ENCODE measurements around the gene HTR6.

HTR6 gene

DNA sequence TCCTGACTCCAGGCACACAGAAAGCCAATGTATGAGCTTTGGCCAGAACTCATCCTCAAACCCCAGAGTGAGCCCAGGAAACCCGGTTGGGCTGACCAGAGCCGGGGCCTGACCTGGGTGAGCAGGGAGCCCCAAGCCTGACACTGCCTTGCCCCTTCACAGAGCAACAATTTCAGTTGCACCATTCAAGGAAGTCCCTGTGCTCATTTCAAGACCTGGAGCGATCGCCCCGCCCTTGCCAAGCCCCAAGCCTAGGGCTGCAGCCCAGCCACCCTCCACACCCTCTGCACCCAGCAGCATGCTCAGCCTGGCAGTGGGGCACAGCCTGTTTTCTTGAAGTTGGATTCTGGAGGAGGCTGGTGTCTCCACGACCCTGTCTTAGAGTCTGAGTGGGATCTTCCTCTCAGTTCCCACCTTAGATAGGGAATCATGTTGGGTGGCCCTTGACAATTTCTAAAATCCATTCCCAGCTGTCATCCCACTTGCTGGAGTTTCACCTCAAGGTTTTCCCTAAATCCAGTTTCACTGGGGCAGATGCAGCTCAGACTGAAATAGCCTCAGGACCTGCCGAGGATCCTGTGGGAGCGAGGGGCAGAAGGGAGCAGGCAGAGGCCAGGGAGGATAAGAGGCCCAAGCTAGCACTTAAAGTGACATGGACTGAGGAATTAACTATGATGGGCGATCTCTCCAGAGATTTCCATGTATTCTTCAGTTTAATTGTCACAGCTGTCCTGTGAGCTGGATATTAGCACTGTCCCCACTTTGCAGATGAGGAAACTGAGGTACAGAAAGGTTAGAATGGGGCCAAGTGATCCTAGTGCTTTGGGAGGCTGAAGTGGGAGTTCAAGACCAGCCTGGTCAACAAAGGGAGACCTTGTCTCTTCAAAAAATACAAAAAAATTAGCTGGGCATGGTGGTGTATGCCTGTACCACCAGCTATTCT lies 18.0 kb upstream of the HTR6 start:
- no peak overlapping the region for H3K27ac ChIP-seq (ENCODE audit: low read depth, low read length)
- H3K9me3 ChIP-seq (ENCODE audit: control insufficient read depth, insufficient read depth, low read depth, low read length) = no peaks in the 10 kb centered on the region
- H3K27me3 ChIP-seq (ENCODE audit: control insufficient read depth, insufficient read depth, low read length) = peaks cover 42% of the 10 kb centered on the region
- peaks cover 22% of the 10 kb centered on the region; the same call in 1 of the 2 replicates for H3K4me1 ChIP-seq (ENCODE audit: control insufficient read depth, insufficient read depth, low read length)
- no peaks in the 10 kb centered on the region for H3K36me3 ChIP-seq (ENCODE audit: control insufficient read depth, insufficient read depth, low read length)
- H3K4me3 ChIP-seq (ENCODE audit: low read depth, low read length) = no peak overlapping the region
- no peak overlapping the region for H3K9ac ChIP-seq (ENCODE audit: low read length)

- no peak overlapping the region for H3K4me3 ChIP-seq (ENCODE audit: low read depth, low read length)
- H3K27me3 ChIP-seq (ENCODE audit: control insufficient read depth, insufficient read depth, low read length) = peaks cover 35% of the 10 kb centered on the region
Observed at GRCh38 chr1:19647643-19648042, 17.0 kb upstream of the HTR6 start.

GRCh38 chr1:19648239-19648638 lies 16.4 kb upstream of the HTR6 start:
- Histone ChIP-seq H3K4me3 (ENCODE audit: low read depth, low read length) (no peak overlapping the region), H3K4me1 (ENCODE audit: control insufficient read depth, insufficient read depth, low read length) (peaks cover 21% of the 10 kb centered on the region; the same call in 1 of the 2 replicates), H3K36me3 (ENCODE audit: control insufficient read depth, insufficient read depth, low read length) (no peaks in the 10 kb centered on the region), H3K27ac (ENCODE audit: low read depth, low read length) (no peak overlapping the region), H3K9ac (ENCODE audit: low read length) (no peak overlapping the region), H3K27me3 (ENCODE audit: control insufficient read depth, insufficient read depth, low read length) (peaks cover 29% of the 10 kb centered on the region), H3K9me3 (ENCODE audit: control insufficient read depth, insufficient read depth, low read depth, low read length) (no peaks in the 10 kb centered on the region)

More at GRCh38 chr1:19647643-19648042, 17.0 kb upstream of the HTR6 start:
- Histone ChIP-seq H3K36me3 (ENCODE audit: control insufficient read depth, insufficient read depth, low read length) (no peaks in the 10 kb centered on the region), H3K9me3 (ENCODE audit: control insufficient read depth, insufficient read depth, low read depth, low read length) (no peaks in the 10 kb centered on the region), H3K9ac (ENCODE audit: low read length) (no peak overlapping the region), H3K4me1 (ENCODE audit: control insufficient read depth, insufficient read depth, low read length) (peaks cover 22% of the 10 kb centered on the region; the same call in 1 of the 2 replicates), H3K27ac (ENCODE audit: low read depth, low read length) (no peak overlapping the region)

DNA sequence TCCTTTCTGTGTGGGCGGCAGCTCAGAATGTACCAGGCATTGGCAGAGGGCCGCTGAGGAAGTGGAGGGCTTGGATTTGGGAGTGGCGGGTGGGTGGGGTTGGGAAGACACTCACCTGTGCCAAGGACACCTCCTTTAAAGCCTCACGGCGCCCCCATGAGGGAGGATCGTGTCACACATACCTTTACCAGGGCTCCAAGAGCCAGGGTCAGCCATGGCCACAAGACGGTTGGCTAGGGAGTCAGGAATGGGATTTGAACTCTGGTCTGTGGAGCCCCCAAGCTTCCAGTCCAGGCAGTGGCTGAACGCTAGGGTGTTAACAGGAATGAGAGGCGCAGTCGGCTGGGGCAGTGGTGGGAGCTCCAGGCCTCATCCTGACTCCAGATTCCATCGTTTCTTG lies 16.0 kb upstream of the HTR6 start:
- H3K4me1 ChIP-seq (ENCODE audit: control insufficient read depth, insufficient read depth, low read length) = peaks cover 21% of the 10 kb centered on the region; the same call in 1 of the 2 replicates
- no peak overlapping the region for H3K9ac ChIP-seq (ENCODE audit: low read length)
- no peaks in the 10 kb centered on the region for H3K36me3 ChIP-seq (ENCODE audit: control insufficient read depth, insufficient read depth, low read length)
- H3K9me3 ChIP-seq (ENCODE audit: control insufficient read depth, insufficient read depth, low read depth, low read length) = no peaks in the 10 kb centered on the region
- no peak overlapping the region for H3K27ac ChIP-seq (ENCODE audit: low read depth, low read length)
- peaks cover 24% of the 10 kb centered on the region for H3K27me3 ChIP-seq (ENCODE audit: control insufficient read depth, insufficient read depth, low read length)
- H3K4me3 ChIP-seq (ENCODE audit: low read depth, low read length) = no peak overlapping the region

DNA sequence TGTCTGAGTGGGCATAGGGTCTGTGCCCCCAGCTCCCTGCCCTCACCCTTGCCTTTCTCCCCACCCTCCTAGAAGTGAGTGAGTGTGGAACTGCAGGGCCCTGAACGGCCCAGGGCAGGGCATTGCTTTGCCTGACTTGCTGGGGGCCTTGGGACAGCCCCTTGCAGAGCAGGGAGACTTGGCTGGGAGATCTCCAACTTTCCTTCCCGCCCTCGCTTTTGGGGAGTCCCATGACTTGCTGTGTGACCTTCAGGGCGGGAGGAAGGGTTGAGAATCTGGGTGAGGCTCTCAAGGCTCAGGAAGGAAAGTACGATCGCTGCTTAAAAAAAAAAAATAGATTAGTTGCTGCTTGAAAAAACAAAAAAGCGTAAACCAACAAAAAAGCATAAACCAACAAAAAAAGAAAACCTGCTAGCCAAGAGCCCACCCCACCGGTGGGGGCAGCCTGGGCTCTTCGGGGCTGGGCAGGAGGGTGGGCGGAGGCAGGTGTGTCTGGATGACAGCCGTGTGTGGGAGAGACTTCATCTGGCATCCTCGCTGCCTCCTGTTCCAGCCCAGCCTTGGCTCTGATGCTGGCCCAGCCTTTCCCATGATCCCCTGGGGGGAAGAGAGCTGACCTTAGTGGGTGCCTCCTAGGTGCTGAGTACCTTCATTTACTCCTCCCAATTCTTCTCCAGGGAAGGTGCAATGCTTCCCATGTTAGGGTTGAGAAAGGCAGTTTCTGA lies 14.1 kb upstream of the HTR6 start:
- Histone ChIP-seq H3K4me1 (ENCODE audit: control insufficient read depth, insufficient read depth, low read length) (peaks cover 21% of the 10 kb centered on the region; the same call in 1 of the 2 replicates), H3K4me3 (ENCODE audit: low read depth, low read length) (no peak overlapping the region), H3K27me3 (ENCODE audit: control insufficient read depth, insufficient read depth, low read length) (peaks cover 10% of the 10 kb centered on the region), H3K9ac (ENCODE audit: low read length) (no peak overlapping the region), H3K9me3 (ENCODE audit: control insufficient read depth, insufficient read depth, low read depth, low read length) (no peaks in the 10 kb centered on the region), H3K36me3 (ENCODE audit: control insufficient read depth, insufficient read depth, low read length) (no peaks in the 10 kb centered on the region), H3K27ac (ENCODE audit: low read depth, low read length) (no peak overlapping the region)

- Histone ChIP-seq H3K9me3 (ENCODE audit: control insufficient read depth, insufficient read depth, low read depth, low read length) (no peaks in the 10 kb centered on the region), H3K4me3 (ENCODE audit: low read depth, low read length) (no peak overlapping the region), H3K27ac (ENCODE audit: low read depth, low read length) (no peak overlapping the region), H3K36me3 (ENCODE audit: control insufficient read depth, insufficient read depth, low read length) (no peaks in the 10 kb centered on the region), H3K4me1 (ENCODE audit: control insufficient read depth, insufficient read depth, low read length) (peaks cover 16% of the 10 kb centered on the region; the same call in 1 of the 2 replicates), H3K27me3 (ENCODE audit: control insufficient read depth, insufficient read depth, low read length) (peaks cover 4% of the 10 kb centered on the region), H3K9ac (ENCODE audit: low read length) (no peak overlapping the region)
Observed at GRCh38 chr1:19651141-19651737, 13.4 kb upstream of the HTR6 start.

DNA sequence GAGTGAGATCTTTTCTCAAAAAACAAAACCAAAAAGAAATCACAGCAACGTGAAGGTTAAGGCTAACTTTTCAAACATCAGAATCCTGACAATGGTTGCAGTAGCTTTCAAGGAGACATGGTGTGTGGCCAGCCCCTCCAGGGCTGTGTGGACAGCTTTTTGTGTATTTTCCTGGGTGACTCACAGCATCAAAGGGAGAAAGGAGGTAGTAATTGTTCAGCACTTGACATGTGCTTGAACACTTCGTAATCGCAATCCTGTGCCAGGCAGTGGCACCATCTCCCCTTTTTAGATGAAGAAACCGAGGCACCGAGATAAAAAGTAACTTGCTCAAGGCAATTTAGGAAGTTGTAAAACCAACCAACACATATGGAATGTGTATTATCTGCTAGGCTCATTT lies 10.3 kb upstream of the HTR6 start:
- peak overlapping the region; percentile 80 for H3K27ac ChIP-seq (ENCODE audit: low read depth, low read length)

GRCh38 chr1:19654886-19655717 lies 9.6 kb upstream of the HTR6 start:
- Histone ChIP-seq H3K4me3 (ENCODE audit: low read depth, low read length) (no peak overlapping the region), H3K9ac (ENCODE audit: low read length) (no peak overlapping the region), H3K27me3 (ENCODE audit: control insufficient read depth, insufficient read depth, low read length) (no peaks in the 10 kb centered on the region), H3K27ac (ENCODE audit: low read depth, low read length) (peak overlapping the region; percentile 80; the same call in 1 of the 2 replicates), H3K4me1 (ENCODE audit: control insufficient read depth, insufficient read depth, low read length) (peaks cover 16% of the 10 kb centered on the region; the same call in 1 of the 2 replicates), H3K9me3 (ENCODE audit: control insufficient read depth, insufficient read depth, low read depth, low read length) (no peaks in the 10 kb centered on the region), H3K36me3 (ENCODE audit: control insufficient read depth, insufficient read depth, low read length) (no peaks in the 10 kb centered on the region)

More for the DNA sequence above, 10.3 kb upstream of the HTR6 start:
- Histone ChIP-seq H3K4me1 (ENCODE audit: control insufficient read depth, insufficient read depth, low read length) (peaks cover 16% of the 10 kb centered on the region; the same call in 1 of the 2 replicates), H3K27me3 (ENCODE audit: control insufficient read depth, insufficient read depth, low read length) (no peaks in the 10 kb centered on the region), H3K36me3 (ENCODE audit: control insufficient read depth, insufficient read depth, low read length) (no peaks in the 10 kb centered on the region), H3K4me3 (ENCODE audit: low read depth, low read length) (no peak overlapping the region), H3K9ac (ENCODE audit: low read length) (peak overlapping the region; percentile 59), H3K9me3 (ENCODE audit: control insufficient read depth, insufficient read depth, low read depth, low read length) (no peaks in the 10 kb centered on the region)

DNA sequence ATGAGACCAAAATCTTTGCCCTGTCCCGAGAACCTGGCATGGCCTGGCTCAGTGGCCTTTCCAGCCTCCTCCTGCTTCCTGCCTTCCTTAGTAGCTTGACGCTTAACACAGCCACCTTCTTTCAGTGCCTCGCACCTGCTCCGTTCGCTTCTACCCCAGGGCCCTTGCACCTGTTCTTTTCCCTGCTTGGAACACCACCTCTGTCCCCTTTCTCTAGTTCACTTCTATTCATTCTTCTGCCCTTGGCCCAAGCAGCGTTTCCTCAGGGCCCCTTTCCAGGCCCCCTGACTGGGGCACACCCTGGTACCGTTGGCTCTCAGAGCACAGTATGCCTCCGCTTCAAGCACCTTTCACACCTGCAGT lies 9.0 kb upstream of the HTR6 start:
- no peaks in the 10 kb centered on the region for H3K36me3 ChIP-seq (ENCODE audit: control insufficient read depth, insufficient read depth, low read length)
- no peak overlapping the region for H3K4me3 ChIP-seq (ENCODE audit: low read depth, low read length)
- no peak overlapping the region for H3K9ac ChIP-seq (ENCODE audit: low read length)
- H3K27ac ChIP-seq (ENCODE audit: low read depth, low read length) = no peak overlapping the region
- no peaks in the 10 kb centered on the region for H3K9me3 ChIP-seq (ENCODE audit: control insufficient read depth, insufficient read depth, low read depth, low read length)
- H3K4me1 ChIP-seq (ENCODE audit: control insufficient read depth, insufficient read depth, low read length) = peaks cover 15% of the 10 kb centered on the region; the same call in 1 of the 2 replicates
- H3K27me3 ChIP-seq (ENCODE audit: control insufficient read depth, insufficient read depth, low read length) = no peaks in the 10 kb centered on the region

- Histone ChIP-seq H3K4me3 (ENCODE audit: low read depth, low read length) (no peak overlapping the region), H3K27ac (ENCODE audit: low read depth, low read length) (no peak overlapping the region), H3K36me3 (ENCODE audit: control insufficient read depth, insufficient read depth, low read length) (no peaks in the 10 kb centered on the region), H3K9me3 (ENCODE audit: control insufficient read depth, insufficient read depth, low read depth, low read length) (no peaks in the 10 kb centered on the region), H3K4me1 (ENCODE audit: control insufficient read depth, insufficient read depth, low read length) (peaks cover 11% of the 10 kb centered on the region; the same call in 1 of the 2 replicates), H3K27me3 (ENCODE audit: control insufficient read depth, insufficient read depth, low read length) (no peaks in the 10 kb centered on the region), H3K9ac (ENCODE audit: low read length) (no peak overlapping the region)
Observed at GRCh38 chr1:19656134-19656779, 8.4 kb upstream of the HTR6 start.
